RWPE1 (cell line): ENCODE data around the gene ATOX1.

ENCODE experiments used
- CTCF ChIA-PET: fragments of 350-600 bp; sonication (Branson Sonifier 250); formaldehyde crosslinking; extraction: SDS; loops from one replicate; lab custom pipeline; 2021; lab: Yijun Ruan, JAX
- POLR2A ChIA-PET: fragments of 400-600 bp; formaldehyde crosslinking; extraction: SDS; loops from one replicate; lab custom pipeline; 2020; ENCODE audit warnings: antibody characterized with exemption; ENCODE audit not compliant: low non-redundant PET; lab: Yijun Ruan, JAX
- DNase-seq: peaks from one replicate; pipeline ENCODE4 v3.0.0; 2012; ENCODE audit warnings: low spot score
- H3K27ac ChIP-seq: fragments of 450-650 bp; 2 replicates; pipeline ENCODE4 v1.5.1; 2017
- CTCF ChIP-seq: fragments of 450-650 bp; conservative IDR thresholded peaks from 2 replicates; pipeline ENCODE4 v1.5.1; 2017; ENCODE audit warnings: low read depth, mild to moderate bottlenecking

ATOX1 gene

GRCh38 chr5:151694035-151694485 is 64.4 kb downstream of the ATOX1 start:
- TF ChIP-seq CTCF, result no peak
- ChIA-PET POLR2A (interaction anchor here (0.8 kb wide), 1 partner anchor 50 kb away, joined by 11 read pairs; no protein-coding TSS in a partner anchor), CTCF (interaction anchor here (0.7 to 1.5 kb wide), 3 partner anchors 12 to 47 kb away, joined by 3 read pairs; no protein-coding TSS in a partner anchor)
- no peak for DNase-seq
- no peak overlapping the region; the same call in 1 of the 2 replicates for H3K27ac ChIP-seq
